GM10266 (cell line): Measurements from ENCODE around the gene RHO.
"Not testable (repeated sequence)": the region's sequence is repeated elsewhere in the genome, so short reads cannot be mapped to it uniquely, and the experiment has no call there.

ENCODE experiments used
- DNase-seq: peaks from one replicate; pipeline ENCODE4 v3.0.0; 2012; ENCODE audit errors: extremely low spot score
- TF ChIP-seq, protein P1 (sequence below): IDR thresholded peaks from 2 replicates; pipeline ENCODE4 v1.5.1; 2012; ENCODE audit warnings: mild to moderate bottlenecking, low read depth; ENCODE audit not compliant: control insufficient read depth, insufficient read depth; ENCODE audit errors: missing control alignments

RHO gene

DNA sequence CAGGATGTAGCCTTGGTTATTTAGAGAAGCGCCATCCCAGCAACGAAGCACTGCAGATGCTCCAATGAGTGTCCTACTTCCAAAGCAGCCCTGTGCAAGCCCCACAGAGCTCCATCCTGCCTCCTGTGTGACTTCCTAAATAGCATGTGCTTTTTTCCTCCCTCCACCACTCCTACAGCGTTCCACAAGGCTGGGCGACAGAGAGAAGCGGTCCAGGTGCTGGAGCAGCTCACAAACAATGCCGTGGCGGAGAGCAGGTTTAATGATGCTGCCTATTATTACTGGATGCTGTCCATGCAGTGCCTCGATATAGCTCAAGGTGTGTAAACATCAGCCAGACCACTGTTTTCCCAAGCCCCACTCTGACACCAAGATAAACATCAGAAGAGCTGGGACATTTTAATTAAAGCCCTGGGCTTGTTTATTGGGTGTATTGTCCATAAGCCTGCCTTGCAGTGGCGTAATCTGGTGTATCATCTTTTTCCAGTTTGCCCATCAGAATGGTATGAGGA, 22.2 kb upstream of the RHO start:
- DNase-seq: no peak

DNA sequence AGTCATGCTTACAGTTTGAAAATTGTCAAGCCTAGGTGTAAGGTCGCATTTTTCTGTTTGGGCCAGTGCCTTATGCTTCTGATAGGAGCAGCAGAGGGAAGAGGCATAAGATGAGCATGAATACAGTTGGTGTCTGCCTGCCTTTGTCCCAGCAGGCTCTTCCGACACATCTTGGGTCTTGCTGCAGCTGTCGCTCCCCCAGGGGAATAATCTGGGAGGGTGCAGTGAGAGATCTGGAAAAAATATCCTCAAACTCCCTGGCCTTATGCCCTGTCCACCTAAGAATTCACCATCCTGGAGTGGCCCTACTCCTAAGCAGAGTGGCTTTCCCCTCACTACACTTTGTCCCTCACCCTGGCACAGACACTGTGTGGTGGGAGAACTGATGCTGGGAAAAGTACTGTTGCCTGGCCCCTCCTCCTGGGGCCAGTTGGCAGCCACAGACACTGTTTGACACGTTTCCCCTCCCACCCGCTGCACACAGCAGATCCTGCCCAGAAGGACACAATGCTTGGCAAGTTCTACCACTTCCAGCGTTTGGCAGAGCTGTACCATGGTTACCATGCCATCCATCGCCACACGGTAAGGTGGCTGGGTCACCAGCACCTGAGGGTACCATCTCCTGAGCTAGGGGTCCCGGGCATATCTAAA, 21.1 kb upstream of the RHO start:
- no peak for DNase-seq

More for the DNA sequence above, 22.2 kb upstream of the RHO start:
- TF ChIP-seq, protein P1, sequence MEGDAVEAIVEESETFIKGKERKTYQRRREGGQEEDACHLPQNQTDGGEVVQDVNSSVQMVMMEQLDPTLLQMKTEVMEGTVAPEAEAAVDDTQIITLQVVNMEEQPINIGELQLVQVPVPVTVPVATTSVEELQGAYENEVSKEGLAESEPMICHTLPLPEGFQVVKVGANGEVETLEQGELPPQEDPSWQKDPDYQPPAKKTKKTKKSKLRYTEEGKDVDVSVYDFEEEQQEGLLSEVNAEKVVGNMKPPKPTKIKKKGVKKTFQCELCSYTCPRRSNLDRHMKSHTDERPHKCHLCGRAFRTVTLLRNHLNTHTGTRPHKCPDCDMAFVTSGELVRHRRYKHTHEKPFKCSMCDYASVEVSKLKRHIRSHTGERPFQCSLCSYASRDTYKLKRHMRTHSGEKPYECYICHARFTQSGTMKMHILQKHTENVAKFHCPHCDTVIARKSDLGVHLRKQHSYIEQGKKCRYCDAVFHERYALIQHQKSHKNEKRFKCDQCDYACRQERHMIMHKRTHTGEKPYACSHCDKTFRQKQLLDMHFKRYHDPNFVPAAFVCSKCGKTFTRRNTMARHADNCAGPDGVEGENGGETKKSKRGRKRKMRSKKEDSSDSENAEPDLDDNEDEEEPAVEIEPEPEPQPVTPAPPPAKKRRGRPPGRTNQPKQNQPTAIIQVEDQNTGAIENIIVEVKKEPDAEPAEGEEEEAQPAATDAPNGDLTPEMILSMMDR: no peak

DNA sequence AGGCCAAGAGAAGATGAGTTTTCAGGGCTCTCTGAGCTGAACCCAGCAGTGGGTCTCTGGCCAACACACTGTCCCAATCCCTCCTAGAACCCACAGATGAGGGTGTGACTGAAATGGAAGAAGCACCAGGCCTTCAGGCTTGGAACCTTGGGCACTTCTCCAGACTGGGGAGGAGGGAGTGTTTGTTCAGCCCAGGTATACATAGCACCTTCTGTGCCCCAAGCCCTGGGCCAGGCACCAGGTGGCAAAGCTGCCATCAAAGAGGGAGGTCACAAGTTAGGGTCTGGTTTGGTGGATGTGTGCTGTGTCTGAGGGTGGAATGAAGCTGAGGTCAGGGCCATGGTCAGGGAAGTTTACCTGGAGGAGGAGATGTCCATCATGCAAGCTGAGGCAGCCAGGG, 15.8 kb upstream of the RHO start:
- TF ChIP-seq, protein P1: no peak

More for the DNA sequence above, 21.1 kb upstream of the RHO start:
- TF ChIP-seq, protein P1: no peak

DNA sequence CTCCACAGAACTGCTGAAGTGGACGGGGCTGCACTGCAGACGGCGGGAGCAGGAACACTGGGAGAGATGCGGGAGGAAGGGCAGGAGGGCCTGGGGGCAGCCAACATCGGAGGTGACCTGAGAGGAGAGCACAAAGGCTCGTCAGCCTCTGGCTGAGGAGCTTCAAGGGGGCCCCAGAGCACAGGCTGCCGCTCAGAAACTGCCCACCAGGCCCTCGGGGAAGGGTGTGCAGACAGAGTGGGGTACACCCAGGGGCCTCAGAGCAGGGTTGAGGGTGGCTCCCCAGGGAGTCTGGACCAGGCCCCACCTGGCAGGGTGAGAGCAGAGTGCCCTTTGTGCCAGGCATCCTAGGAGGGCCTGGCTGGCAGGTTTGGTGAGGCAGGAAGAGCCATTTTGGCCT, 14.7 kb upstream of the RHO start:
- DNase-seq: no peak
- TF ChIP-seq, protein P1: no peak

More for the DNA sequence above, 15.8 kb upstream of the RHO start:
- DNase-seq: no peak

DNA sequence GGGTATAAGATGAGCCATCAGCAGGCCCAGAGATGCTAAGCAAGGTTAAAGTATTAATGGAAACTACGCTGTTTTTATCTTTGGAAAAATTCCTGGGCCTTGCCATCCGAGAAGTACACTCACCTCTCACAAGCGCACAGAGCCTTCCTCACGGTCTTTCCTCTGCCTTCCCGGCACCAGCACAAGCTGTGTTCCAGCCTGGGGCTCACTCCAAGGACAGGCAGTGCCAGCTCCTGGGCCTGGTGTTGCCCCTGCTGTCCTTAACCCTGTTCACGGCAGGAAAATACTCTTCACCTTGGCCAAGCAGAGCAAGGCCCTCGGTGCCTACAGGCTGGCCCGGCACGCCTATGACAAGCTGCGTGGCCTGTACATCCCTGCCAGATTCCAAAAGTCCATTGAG, 14.3 kb upstream of the RHO start:
- no peak for DNase-seq
- TF ChIP-seq, protein P1: no peak

DNA sequence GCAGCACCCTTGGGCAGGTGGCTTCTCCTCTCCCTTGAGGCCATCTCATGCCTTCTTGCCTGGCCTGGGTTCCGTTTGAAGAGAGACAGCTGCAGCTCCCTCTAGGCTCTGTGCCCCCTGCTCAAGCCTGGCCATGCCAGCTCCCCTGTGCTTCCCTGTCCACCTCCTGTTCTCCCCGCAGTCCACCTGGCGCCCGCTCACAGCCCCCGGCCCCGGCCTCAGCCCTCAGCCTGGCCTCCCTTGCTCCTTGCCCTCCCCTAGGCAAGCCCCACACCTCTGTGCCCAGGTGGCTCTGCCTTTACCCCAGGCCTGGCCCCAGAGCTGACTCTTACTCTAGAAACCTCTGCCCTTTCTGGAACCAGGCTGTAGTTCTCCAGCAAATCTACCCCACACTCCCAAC, 13.9 kb upstream of the RHO start:
- DNase-seq: no peak
- TF ChIP-seq, protein P1: no peak

DNA sequence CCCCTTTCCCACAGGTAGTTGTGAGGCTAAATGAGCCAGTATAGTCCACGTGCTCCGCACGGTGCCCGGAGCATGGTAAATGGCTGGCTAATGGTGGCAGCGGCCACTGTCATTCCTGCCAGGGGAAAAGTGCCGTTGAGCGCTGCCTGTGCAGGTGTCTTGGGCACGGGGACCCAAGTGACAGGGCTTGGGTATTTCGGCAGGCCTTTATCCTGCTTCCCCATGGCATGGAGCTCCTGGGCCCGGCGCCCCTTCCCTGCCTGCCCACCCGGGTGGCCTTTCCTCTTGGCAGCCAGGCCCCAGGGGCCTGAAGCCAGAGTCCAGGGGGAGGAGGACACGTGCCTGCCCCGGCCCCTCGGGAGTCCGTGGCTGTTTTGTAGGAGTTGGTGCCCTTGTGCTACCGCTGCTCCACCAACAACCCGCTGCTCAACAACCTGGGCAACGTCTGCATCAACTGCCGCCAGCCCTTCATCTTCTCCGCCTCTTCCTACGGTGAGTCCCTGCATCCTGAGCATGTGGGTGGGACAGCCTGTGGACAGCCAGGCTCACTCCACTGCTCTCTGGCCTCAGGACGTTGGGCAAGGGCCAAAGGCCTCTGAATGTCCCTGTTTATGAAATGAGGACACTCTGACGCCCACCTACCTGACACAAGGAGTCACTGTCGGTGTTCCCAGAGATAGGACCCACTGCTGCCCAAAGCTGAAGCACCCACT, 13.2 kb upstream of the RHO start:
- not testable (repeated sequence) for DNase-seq

DNA sequence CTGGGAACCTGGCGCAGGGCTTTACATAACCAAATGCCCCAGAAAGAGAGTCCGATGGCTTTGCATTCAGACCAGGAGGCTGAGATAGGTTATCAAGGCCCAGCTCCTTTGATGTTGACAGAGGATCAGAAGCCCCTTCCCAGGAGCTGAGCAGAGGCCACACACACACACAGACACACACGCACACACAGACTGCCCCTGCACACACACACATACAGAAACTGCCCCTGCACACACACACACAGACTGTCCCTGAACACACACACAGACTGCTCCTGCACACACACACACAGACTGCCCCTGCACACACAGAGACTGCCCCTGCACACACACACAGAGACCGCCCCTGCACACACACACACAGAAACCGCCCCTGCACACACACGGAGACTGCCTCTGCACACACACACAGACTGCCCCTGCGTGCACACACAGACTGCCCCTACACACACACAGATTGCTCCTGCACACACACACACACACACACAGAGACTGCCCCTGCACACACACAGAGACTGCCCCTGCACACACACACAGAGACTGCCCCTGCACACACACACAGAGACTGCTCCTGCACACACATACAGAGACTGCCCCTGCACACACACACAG, 12.5 kb upstream of the RHO start:
- DNase-seq: not testable (repeated sequence)
